22Rv1 (cell line): ENCODE results near the gene IL1RN.

Source experiments
- H3K27ac ChIP-seq: fragments of 450-650 bp; 2 replicates; pipeline ENCODE4 v1.5.1; 2017
- ZFX ChIP-seq: fragments of 450-650 bp; IDR thresholded peaks from 2 replicates; pipeline ENCODE4 v1.6.1; 2017; ENCODE audit warnings: antibody characterized with exemption, borderline replicate concordance
- TF ChIP-seq, protein P1 (sequence below): fragments of 450-650 bp; IDR thresholded peaks from 2 replicates; pipeline ENCODE4 v1.5.1; 2017; ENCODE audit warnings: mild to moderate bottlenecking

The IL1RN gene

DNA sequence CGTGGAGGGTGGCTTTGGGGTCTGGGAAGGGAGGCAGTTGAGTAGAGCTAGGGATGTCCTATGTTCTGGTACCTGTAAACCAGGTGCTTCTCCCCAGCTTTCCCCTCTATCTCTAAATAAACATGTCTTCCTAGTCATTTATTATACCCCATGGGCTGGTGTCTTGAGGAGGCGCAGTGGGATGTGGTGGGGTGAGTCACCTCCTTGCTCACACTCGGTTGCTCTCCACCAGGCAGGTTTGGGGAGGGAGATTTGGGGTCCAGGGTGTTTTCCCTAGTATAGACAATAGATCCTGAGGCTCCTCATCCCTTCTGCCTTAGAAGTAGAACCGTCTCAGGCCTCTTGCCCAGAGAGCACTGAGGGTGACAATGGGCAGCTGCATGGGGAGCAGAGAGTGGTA lies 51.5 kb downstream of the IL1RN start:
- TF ChIP-seq, protein P1, sequence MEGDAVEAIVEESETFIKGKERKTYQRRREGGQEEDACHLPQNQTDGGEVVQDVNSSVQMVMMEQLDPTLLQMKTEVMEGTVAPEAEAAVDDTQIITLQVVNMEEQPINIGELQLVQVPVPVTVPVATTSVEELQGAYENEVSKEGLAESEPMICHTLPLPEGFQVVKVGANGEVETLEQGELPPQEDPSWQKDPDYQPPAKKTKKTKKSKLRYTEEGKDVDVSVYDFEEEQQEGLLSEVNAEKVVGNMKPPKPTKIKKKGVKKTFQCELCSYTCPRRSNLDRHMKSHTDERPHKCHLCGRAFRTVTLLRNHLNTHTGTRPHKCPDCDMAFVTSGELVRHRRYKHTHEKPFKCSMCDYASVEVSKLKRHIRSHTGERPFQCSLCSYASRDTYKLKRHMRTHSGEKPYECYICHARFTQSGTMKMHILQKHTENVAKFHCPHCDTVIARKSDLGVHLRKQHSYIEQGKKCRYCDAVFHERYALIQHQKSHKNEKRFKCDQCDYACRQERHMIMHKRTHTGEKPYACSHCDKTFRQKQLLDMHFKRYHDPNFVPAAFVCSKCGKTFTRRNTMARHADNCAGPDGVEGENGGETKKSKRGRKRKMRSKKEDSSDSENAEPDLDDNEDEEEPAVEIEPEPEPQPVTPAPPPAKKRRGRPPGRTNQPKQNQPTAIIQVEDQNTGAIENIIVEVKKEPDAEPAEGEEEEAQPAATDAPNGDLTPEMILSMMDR, result no peak
- TF ChIP-seq ZFX, result no peak
- no peak overlapping the region for H3K27ac ChIP-seq

DNA sequence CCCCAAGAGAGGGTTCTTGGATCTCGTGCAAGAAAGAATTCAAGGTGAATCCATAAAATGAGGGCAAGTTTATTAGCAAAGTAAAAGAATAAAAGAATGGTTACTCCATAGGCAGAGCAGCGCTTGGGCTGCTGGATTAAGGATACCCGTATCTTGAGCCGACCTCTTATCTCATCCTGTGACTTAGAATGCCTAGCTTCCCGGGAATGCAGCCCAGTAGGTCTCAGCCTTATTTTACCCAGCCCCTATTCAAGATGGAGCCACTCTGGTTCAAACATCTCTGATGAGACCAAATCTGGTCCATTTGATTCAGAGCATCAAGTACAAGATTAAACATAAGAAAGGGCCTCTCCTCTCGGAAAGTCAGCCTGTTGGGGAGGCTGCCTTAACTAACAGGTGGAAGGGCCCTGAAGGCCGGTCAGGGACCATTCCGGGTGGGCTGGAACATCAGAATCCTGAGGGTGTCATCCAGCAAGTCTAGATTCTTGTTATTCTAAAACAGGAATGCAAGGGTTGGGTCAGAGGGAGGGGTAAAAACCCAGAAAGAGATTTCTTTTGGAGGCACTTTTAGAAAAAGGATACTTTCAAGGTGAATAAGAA lies 52.1 kb downstream of the IL1RN start:
- H3K27ac ChIP-seq, result no peak overlapping the region

DNA sequence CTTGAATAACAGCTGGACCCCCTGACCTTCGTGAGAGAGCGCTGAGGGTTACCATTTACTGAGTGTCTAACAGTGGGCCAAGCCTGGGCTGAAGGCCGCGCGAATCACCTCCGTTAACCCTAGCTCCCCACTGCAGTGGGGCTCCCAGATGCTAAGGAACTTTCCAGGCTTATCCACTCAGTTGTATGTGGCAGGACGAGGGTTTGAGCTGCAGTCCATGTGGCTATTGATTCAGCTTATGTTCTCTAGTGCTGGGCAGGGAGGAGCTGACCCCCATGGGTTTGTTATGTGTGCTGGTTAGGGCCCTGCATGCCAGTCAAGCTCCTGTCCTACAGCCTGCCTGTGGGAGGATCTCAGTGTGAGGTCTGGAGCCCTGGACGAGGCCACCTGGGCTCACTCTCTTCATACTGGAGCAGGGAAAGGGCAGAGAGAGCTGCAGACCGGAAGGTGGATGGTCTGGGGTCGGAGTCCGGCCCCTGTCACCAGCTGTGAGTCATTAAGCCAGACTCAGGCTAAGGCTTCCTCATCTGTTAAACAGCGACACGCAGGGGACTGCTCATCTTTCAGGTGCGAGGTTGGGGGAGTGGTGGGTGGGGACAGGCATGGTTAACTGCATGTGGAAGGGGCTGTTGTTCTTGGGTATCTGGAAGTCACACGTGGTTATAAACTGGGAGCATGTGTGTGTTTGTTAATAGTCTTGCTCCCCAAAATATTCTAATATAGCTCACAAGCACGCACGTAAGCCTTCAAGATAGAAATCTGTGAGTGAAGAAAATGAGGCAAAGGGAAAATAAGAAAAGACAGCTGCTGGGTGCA lies 52.9 kb downstream of the IL1RN start:
- no peak overlapping the region for H3K27ac ChIP-seq
- TF ChIP-seq ZFX, result no peak
- TF ChIP-seq, protein P1, result no peak

More for the DNA sequence above, 52.1 kb downstream of the IL1RN start:
- TF ChIP-seq, protein P1, result no peak
- no peak for TF ChIP-seq ZFX

DNA sequence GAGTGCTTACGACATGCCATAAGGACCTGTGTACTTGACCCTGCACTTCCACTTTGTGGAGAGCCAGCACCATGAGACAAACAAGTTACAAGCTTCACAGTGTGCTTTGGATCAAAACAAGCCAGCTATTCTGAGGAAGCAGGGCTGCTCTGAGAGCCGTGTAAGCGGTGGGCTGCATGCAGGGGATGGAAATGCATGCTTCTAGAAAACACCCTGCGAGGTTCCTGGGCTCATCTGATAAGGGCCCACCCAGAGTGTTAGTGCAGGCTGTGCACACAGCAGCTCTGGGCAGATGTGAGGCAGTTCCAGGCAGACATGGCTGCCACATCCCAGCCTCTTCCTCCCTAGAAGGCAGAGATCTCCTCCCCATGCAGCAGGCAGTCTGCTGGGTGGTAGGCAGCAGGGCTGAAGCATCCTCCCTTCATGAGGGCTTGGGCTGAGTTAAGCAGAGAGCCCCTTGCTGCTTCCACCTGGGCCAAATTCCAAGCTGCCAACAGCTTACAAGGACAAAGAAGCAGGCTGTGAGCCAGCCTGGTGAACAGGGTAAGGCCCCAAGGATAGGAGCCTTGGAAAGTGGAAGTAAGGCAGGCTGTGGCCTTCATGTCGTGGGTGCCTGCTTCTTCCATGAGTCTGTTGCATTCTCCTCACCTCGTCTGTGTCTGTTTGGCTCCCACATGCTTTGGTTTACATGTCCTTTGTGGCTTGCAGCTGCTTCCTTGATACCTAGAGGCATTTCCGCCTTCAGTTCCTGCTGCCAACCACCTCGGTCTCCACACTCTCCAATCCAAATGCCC lies 54.1 kb downstream of the IL1RN start:
- TF ChIP-seq ZFX, result no peak
- TF ChIP-seq, protein P1, result no peak
- no peak overlapping the region for H3K27ac ChIP-seq

DNA sequence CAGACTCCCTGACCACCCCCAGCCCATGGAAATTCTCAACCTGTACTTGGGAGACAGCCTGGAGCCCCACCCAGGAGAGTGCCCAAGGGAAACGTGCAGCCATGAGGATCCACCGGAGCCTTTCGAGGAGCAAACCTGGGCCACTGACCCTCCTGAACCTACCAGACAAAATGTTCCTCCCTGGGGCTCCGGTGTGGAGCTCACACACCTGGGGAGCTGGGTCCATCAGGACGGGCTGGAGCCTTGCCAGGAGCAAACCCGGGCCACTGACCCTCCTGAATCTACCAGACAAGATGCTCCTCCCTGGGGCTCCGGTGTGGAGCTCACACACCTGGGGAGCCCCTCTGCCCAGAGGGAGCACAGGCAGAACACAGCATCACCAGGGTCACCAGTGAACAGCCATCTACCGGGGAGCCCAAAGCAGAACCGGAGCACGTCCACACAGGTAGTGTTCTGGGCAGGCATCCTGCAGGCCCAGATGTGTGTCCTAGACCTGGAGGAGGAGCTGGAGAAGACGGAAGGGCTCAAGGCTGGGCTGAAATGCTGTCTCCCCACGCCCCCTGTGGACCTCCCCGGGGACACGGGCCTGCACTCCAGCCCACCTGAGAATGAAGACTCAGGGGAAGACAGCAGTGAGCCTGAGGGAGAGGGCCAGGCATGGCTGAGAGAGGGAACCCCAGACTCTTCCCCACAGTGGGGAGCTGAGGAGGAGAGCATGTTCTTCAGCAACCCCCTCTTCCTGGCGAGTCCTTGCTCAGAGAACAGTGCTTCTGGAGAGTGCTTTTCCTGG lies 55.3 kb downstream of the IL1RN start:
- no peak overlapping the region for H3K27ac ChIP-seq

DNA sequence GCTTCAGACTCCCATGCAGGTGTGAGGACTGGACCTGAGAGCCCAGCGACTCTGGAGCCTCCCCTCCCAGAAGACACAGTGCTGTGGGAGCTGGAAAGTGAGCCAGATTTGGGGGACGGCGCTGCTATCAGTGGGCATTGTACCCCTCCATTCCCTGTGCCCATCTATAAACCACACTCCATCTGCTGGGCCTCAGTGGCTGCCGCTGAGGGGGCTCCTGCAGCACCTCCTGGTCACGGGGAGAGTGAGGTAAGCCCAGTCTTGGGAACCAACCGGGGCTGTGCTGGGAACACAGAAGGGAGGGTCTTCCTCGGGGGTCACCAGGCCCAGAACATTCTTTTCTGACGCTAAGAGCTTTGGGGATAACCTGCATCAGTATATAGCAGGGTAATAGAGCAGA lies 55.9 kb downstream of the IL1RN start:
- H3K27ac ChIP-seq, result no peak overlapping the region
- no peak for TF ChIP-seq ZFX
- TF ChIP-seq, protein P1, result no peak

More for the DNA sequence above, 55.3 kb downstream of the IL1RN start:
- TF ChIP-seq ZFX, result no peak
- TF ChIP-seq, protein P1, result no peak
